Measurements from ENCODE around the gene SLC27A2. TPM values are rescaled to one million over a fixed set of nuclear protein-coding genes. Genes with fewer than 3 reads are reported as not detected.

The SLC27A2 gene
- total RNA-seq, 1 experiment from 2014 or later = 7.0 TPM

DNA sequence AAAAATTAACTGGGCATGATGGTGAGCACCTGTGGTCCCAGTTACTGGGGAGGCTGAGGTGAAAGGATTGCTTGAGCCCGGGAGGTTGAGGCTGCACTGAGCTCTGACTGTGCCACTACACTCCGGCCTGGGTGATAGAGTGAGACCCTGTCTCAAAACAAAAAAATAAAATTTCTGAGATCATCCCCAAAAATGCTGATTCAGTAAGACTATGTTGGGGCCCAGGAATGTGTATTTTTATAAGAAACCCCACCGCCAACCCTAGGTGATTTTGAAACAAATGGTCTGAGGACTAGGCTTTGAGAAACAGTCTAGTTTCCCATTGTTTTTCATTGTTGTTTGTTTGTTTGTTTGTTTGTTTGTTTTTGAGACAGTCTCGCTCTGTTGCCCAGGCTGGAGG, 4.1 kb downstream of the SLC27A2 start:
- Histone ChIP-seq H3K23me2 (ENCODE audit: insufficient read length, low read depth, low read length, poor library complexity, severe bottlenecking) (peaks cover 13% of the 10 kb centered on the region), H4K91ac (ENCODE audit: insufficient read length, low read depth, low read length) (no peak overlapping the region), H3K27me3 (ENCODE audit: insufficient read depth, low read length) (peaks cover 19% of the 10 kb centered on the region; the same call in 1 of the 2 replicates), H3K79me1 (ENCODE audit: insufficient read depth, low read depth, low read length, poor library complexity, severe bottlenecking) (no peaks in the 10 kb centered on the region), H2AFZ (ENCODE audit: low read length) (no peak overlapping the region), H4K5ac (ENCODE audit: insufficient read length, low read depth, low read length) (no peak overlapping the region), H3K18ac (ENCODE audit: insufficient read length, low read depth, low read length) (no peak overlapping the region), H3K27ac (ENCODE audit: insufficient read length, low read depth, low read length) (no peak overlapping the region), H3K79me2 (ENCODE audit: insufficient read depth, low read length) (no peaks in the 10 kb centered on the region), H3K4me1 (ENCODE audit: insufficient read depth, low read length) (no peaks in the 10 kb centered on the region), H4K20me1 (ENCODE audit: control insufficient read depth, insufficient read depth, insufficient read length) (no peaks in the 10 kb centered on the region), H3K9me3 (ENCODE audit: control insufficient read depth, low read depth, low read length) (no peaks in the 10 kb centered on the region), H4K8ac (replicated peaks; ENCODE audit: insufficient read length, low read depth, low read length) (no peak overlapping the region), H3K56ac (ENCODE audit: insufficient read length, low read depth, low read length) (no peak overlapping the region), H2BK20ac (ENCODE audit: low read depth, low read length, poor library complexity, severe bottlenecking) (no peak overlapping the region), H2BK5ac (ENCODE audit: insufficient read length, low read length) (no peak overlapping the region), H2BK15ac (ENCODE audit: low read depth, low read length) (no peak overlapping the region), H2AK5ac (ENCODE audit: insufficient read length, low read length) (no peak overlapping the region), H3K9ac (ENCODE audit: extremely low read depth, insufficient read length, low read length) (no peak overlapping the region), H3K14ac (ENCODE audit: insufficient read depth, low read length) (no peak overlapping the region), H3K4me2 (ENCODE audit: insufficient read depth, insufficient read length, low read length) (no peak overlapping the region), H3K4ac (ENCODE audit: low read depth, low read length) (no peak overlapping the region), H3K23ac (ENCODE audit: insufficient read length, low read depth, low read length) (no peak overlapping the region), H2BK12ac (ENCODE audit: insufficient read length, low read depth, low read length) (no peak overlapping the region), H3T11ph (ENCODE audit: low read length) (no peak overlapping the region), H2BK120ac (ENCODE audit: low read depth, low read length, poor library complexity, severe bottlenecking) (no peak overlapping the region)
- Mint-ChIP-seq H3K4me1 (peaks cover 22 to 25% of the 10 kb centered on the region in 2 experiments), H3K9me3 (no peaks in the 10 kb centered on the region), H3K36me3 (ENCODE audit: insufficient read depth in 1 of 3, low read depth in 3 of 3) (no peaks in the 10 kb centered on the region), H3K4me3 (no peak overlapping the region), H3K27ac (no peak overlapping the region), H3K27me3 (ENCODE audit: low read depth) (peaks cover 31% of the 10 kb centered on the region)
- TF ChIP-seq, protein P1, sequence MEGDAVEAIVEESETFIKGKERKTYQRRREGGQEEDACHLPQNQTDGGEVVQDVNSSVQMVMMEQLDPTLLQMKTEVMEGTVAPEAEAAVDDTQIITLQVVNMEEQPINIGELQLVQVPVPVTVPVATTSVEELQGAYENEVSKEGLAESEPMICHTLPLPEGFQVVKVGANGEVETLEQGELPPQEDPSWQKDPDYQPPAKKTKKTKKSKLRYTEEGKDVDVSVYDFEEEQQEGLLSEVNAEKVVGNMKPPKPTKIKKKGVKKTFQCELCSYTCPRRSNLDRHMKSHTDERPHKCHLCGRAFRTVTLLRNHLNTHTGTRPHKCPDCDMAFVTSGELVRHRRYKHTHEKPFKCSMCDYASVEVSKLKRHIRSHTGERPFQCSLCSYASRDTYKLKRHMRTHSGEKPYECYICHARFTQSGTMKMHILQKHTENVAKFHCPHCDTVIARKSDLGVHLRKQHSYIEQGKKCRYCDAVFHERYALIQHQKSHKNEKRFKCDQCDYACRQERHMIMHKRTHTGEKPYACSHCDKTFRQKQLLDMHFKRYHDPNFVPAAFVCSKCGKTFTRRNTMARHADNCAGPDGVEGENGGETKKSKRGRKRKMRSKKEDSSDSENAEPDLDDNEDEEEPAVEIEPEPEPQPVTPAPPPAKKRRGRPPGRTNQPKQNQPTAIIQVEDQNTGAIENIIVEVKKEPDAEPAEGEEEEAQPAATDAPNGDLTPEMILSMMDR (conservative IDR thresholded peaks at IDR 0.05) = no peak
- WGBS (ENCODE audit: extremely low coverage, insufficient read length, low lambda C conversion rate) = no CpG with 5 or more reads among the region's 4 CpGs
- DNase-seq = no peak

Data from H9 (cell line).